Measurements from ENCODE around the gene PLEKHA7.
"Not testable (repeated sequence)": the region's sequence is repeated elsewhere in the genome, so short reads cannot be mapped to it uniquely, and the experiment has no call there.

Gene PLEKHA7

GRCh38 chr11:16880184-16880801 is 133.9 kb downstream of the PLEKHA7 start:
- no peak for DNase-seq (ENCODE audit: low spot score)

GRCh38 chr11:16879690-16880089 is 134.5 kb downstream of the PLEKHA7 start:
- DNase-seq (ENCODE audit: low spot score), result no peak

- no peak for DNase-seq (ENCODE audit: low spot score)
Observed at GRCh38 chr11:16876837-16877236, 137.4 kb downstream of the PLEKHA7 start.

- no peak for DNase-seq (ENCODE audit: low spot score)
Observed at GRCh38 chr11:16876053-16876752, 138.0 kb downstream of the PLEKHA7 start.

- no peak for DNase-seq (ENCODE audit: low spot score)
Observed at GRCh38 chr11:16874275-16874975, 139.8 kb downstream of the PLEKHA7 start.

GRCh38 chr11:16873289-16873688 is 140.9 kb downstream of the PLEKHA7 start:
- no peak for DNase-seq (ENCODE audit: low spot score)

GRCh38 chr11:16871368-16871767 is 142.8 kb downstream of the PLEKHA7 start:
- DNase-seq (ENCODE audit: low spot score), result no peak

- DNase-seq (ENCODE audit: low spot score), result no peak
Observed at GRCh38 chr11:16867097-16867496, 147.1 kb downstream of the PLEKHA7 start.

- DNase-seq (ENCODE audit: low spot score), result not testable (repeated sequence)
Observed at GRCh38 chr11:16864428-16864827, 149.8 kb downstream of the PLEKHA7 start.

GRCh38 chr11:16863389-16863788 is 150.8 kb downstream of the PLEKHA7 start:
- DNase-seq (ENCODE audit: low spot score), result no peak

- no peak for DNase-seq (ENCODE audit: low spot score)
Observed at GRCh38 chr11:16862726-16863125, 151.5 kb downstream of the PLEKHA7 start.

- no peak for DNase-seq (ENCODE audit: low spot score)
Observed at GRCh38 chr11:16861862-16862261, 152.4 kb downstream of the PLEKHA7 start.

GRCh38 chr11:16860617-16861016 is 153.6 kb downstream of the PLEKHA7 start:
- DNase-seq (ENCODE audit: low spot score), result no peak

- DNase-seq (ENCODE audit: low spot score), result no peak
Observed at GRCh38 chr11:16859651-16860050, 154.6 kb downstream of the PLEKHA7 start.

- DNase-seq (ENCODE audit: low spot score), result no peak
Observed at GRCh38 chr11:16857186-16857585, 157.0 kb downstream of the PLEKHA7 start.

- DNase-seq (ENCODE audit: low spot score), result no peak
Observed at GRCh38 chr11:16856022-16856471, 158.2 kb downstream of the PLEKHA7 start.

- DNase-seq (ENCODE audit: low spot score), result no peak
Observed at GRCh38 chr11:16854979-16855378, 159.2 kb downstream of the PLEKHA7 start.

- no peak for DNase-seq (ENCODE audit: low spot score)
Observed at GRCh38 chr11:16853859-16854258, 160.4 kb downstream of the PLEKHA7 start.

- DNase-seq (ENCODE audit: low spot score), result no peak
Observed at GRCh38 chr11:16853266-16853665, 160.9 kb downstream of the PLEKHA7 start.

GRCh38 chr11:16846305-16846704 is 167.9 kb downstream of the PLEKHA7 start:
- no peak for DNase-seq (ENCODE audit: low spot score)

- no peak for DNase-seq (ENCODE audit: low spot score)
Observed at GRCh38 chr11:16844268-16844771, 169.9 kb downstream of the PLEKHA7 start.

GRCh38 chr11:16843294-16843693 is 170.9 kb downstream of the PLEKHA7 start:
- no peak for DNase-seq (ENCODE audit: low spot score)

- no peak for DNase-seq (ENCODE audit: low spot score)
Observed at GRCh38 chr11:16841984-16842383, 172.2 kb downstream of the PLEKHA7 start.
